Activated CD4-positive, alpha-beta T cell treated with anti-CD3 and anti-CD28 coated beads for 48 hours (primary cell): ENCODE results near the gene PLB1.
A peak's percentile ranks its signal among the peaks of the same experiment; 100 is the strongest.

ENCODE experiments used
- DNase-seq: peaks from one replicate; pipeline ENCODE4 v3.0.0-alpha.2; 2020

The PLB1 gene, protein sequence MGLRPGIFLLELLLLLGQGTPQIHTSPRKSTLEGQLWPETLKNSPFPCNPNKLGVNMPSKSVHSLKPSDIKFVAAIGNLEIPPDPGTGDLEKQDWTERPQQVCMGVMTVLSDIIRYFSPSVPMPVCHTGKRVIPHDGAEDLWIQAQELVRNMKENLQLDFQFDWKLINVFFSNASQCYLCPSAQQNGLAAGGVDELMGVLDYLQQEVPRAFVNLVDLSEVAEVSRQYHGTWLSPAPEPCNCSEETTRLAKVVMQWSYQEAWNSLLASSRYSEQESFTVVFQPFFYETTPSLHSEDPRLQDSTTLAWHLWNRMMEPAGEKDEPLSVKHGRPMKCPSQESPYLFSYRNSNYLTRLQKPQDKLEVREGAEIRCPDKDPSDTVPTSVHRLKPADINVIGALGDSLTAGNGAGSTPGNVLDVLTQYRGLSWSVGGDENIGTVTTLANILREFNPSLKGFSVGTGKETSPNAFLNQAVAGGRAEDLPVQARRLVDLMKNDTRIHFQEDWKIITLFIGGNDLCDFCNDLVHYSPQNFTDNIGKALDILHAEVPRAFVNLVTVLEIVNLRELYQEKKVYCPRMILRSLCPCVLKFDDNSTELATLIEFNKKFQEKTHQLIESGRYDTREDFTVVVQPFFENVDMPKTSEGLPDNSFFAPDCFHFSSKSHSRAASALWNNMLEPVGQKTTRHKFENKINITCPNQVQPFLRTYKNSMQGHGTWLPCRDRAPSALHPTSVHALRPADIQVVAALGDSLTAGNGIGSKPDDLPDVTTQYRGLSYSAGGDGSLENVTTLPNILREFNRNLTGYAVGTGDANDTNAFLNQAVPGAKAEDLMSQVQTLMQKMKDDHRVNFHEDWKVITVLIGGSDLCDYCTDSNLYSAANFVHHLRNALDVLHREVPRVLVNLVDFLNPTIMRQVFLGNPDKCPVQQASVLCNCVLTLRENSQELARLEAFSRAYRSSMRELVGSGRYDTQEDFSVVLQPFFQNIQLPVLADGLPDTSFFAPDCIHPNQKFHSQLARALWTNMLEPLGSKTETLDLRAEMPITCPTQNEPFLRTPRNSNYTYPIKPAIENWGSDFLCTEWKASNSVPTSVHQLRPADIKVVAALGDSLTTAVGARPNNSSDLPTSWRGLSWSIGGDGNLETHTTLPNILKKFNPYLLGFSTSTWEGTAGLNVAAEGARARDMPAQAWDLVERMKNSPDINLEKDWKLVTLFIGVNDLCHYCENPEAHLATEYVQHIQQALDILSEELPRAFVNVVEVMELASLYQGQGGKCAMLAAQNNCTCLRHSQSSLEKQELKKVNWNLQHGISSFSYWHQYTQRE (N-terminal part only)

DNA sequence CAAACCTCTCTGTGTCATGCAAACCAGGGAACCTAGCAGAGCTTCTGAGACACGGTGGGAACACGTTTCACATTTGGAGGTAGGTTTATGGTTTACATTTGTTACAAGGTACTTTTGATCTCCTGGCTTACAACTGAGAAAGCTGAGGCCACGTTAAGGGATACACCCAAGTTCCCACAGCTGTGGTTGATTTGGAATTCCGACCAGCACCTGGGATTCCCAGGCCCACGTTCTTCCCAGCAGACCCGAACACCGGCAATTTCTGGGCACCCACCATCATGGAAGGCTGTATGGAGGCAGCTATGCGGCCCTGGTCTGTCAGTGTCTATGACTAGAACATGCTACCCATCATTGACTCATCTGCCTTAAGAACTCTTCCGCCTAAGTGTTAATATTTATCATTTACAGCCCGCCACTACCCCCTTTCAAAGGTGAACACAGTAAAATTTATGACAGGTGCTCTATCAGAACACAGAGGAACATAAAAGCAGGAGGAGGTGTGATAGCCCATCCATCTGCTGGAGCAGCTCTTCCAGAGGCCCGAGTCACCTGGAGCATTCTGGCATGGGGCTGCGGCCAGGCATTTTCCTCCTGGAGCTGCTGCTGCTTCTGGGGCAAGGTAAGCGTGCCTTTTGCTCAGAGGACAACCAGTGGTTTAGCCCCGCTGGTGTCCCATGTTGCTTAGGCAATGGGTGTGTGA lies at the start of gene PLB1:
PLB1 (plus strand) TSS at position 510 of the 700 bp plus-strand sequence; CDS start at position 565, 55 bp downstream.
- no peak for DNase-seq

DNA sequence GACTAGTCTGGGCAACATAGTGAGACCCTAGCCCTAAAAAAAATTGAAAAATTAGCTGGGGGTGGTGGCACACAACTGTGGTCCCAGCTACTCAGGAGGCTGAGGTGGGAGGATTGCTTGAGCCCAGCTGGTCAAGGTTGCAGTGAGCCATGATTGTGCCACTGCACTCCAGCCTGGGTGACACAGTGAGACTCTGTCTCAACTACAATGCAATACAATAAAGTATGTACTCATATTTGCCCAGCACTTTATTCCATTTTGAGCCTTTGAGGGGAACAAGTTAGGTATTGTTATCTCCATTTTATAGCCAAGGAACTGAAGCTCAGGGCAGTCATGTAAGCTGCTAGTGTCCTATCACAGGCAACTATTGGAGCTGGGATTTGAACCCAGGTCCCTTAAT lies 49.3 kb upstream of the PLB1 start:
- DNase-seq, result no peak

DNA sequence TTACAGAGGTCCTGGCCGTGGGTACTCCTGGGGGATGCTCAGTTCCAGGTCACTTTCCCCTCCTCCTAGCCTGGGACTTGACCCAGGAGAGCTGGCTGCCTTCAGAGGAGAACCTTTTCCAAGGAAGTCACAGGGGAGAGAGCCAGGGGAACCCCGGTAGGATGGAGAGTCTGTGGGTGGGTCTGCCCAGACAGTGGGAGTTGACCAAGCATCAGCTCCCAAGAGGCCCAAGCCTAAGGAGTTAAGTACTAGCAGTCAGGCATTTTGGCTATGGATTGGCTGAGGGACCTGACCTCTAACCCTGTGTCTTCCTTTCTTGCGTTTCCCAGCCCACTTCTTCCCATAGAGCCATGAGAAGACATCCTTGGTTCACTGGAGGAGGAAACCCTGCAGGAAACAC lies 48.8 kb upstream of the PLB1 start:
- DNase-seq, result no peak

DNA sequence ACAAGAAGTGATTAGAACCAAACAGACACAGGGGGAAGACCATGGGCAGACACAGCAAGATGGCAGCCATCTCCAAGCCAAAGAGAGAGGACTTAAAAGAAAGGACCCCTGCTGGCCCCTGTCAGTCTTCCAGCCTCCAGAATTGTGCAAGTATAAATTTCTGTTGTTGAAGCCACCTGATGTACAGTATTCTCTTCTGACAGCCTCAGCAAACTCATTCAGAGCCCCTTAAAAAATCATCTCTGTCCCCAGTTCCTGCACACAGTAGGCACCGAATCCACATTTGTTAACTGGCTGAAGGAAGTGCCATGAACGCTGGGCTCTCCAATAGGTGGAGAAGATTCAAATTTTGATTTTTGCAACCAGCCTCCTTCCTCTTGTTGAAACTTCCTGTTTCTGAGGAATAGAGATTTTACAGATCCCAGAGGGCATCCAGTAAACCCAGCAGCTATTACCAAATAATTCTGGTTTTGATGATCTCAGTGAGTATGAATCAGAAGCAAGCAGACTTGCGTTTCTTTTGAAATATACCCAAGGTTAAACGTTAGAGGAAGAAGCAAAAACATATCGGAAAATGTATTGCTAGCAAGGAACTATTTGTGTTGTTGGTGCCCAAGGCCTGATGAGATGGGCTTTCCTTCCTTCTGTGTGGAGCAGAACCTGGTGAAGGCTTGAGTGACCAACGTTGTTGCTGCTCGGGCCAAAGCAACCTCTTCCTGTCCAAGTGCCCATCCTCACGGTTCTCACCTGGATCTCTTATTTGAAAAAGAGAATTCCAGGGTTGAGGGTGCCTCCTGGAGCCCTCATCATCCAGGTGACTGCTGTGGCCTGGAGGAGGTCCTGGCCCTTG lies 47.7 kb upstream of the PLB1 start:
- peak; percentile 34 for DNase-seq

DNA sequence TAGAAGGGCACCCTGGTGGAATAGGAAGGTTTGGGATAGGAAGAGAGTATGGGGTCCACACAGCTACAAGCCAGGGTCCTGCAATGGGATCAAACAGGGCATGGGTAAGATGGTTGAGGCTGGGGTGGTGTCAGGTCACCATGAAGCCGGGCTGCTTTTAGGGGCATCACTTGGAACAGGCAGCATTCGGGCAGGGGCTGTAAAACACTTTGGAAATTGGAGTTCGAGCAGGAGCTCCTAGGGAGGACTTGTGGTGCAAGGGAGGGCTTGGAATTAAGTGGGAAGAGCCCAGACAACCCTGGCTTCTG lies 47.1 kb upstream of the PLB1 start:
- DNase-seq, result no peak

DNA sequence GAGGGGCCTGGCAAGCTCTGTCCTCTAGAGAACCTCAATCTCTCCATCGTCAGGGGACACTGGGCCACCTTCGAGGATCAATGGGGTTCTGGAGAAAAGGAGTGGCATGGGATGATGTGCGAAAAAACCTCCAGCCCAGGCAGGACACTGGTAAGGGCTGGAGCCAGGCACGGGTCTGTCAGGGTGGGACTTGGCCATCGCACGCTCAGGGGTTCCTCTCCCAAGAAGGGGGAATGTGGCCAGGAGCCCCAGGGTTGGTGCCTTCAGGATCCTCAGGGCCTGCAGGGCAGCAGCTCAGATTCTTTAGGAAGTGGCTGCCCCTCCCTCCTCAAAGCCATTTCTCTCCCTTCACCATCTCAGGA lies 46.8 kb upstream of the PLB1 start:
- DNase-seq, result no peak

DNA sequence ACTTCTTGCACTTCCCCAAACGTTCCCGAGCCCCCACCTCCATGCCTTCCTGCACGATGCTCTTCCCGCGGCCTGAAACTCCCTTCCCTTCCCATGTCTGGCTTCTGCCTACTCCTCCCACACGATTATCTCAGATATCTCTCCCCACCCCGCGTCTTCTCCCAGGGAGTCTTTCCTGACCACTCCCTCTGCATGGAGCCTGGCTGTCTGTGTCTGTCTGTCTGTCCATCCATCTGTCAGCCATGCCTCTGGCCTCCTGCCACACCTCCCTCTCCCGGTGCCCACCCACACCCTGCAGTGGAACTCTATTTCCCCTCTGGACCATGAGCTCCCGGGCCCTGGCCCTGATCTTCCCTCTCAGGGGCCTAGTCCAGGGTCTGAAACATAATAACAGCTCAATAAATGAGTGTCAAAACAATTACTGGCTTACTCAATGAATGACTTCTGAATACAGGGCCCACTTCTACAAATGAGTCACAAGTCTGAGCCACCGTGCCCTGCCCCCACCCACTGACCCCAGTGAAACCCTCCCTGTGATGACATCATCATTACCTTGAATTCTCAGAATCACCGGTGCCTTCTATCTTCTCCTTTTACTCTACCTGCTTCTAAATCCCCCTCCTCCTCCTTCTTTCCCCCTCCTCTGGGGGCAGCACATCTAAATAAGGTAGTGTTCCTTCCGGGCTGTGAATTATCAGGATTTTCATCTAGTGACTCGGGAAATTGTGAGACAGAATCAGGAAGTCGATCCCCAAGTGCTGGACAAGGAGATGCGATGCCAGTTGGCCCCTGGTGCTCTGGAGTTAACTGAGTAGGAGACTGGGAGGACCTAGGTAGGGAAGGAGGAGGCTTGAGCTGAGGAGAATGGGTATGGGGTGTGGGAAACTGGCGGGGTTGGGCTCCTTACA lies 46.1 kb upstream of the PLB1 start:
- peak; percentile 94 for DNase-seq

DNA sequence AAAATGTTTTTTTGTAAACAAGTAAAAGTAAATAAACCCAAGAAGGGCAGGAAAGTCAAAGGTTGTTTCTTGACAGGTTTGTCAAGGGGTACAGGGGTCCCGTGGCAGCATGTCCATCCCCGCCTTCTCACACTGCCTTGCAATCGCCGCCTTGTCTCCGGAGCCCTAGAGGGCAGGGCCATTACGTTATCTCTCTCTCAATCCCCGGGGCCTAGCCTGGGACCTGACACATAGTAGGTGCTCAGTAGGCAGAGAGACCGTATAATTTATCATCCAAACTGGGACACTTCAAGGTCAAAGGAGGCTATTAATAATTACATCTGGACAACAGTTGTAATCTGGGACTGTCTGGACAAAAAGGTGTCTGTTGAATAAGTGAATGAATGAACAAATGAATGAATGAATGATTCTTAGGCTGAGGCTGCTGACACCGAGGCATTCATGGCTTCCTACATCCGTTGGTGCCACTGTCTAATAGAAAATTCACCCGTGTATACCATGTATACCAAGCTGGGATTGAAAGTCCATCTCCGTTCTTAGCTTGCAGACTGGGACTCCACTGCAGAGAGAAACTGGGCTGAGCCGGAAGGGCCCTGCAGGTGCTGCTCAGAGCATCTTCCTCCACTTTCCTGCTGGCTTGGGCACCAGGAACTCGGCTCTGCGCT lies 44.8 kb upstream of the PLB1 start:
- DNase-seq, result no peak

DNA sequence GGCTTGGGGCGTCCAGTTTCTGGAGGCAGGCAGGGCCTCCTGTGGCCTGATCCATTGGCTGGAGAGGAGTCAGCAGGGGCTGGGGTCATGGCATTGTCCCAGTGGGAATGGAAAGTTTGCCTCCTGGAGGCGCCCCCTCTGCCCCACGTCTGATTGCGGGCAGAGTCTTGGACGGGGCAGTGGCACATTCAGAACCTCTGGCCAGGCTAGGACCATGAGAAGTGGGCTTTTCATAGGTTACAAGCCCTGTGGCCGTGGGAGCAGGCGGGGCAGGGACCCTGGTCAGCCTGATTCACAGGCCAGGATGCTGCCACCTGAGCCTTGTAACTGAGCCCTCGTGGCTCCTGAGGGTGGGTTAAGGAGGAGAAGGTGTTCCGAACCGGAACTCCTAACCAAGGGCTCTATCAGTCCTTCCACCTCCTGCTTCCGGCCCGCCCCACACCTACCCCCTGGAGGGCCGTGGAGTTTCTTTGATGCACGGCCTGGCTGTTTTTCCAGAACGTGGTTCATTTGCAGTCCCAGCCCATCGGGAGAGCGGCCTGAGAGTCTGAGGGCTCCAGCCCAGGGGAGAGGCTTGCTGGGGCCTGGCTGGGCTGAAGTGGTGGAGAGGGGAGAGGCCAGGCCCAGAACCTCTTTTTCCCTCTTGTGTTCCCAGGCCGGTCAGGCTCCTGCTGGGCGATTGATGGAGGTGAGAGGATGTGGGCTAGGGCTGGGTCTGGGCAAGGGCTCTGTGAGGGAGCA lies 43.9 kb upstream of the PLB1 start:
- no peak for DNase-seq

DNA sequence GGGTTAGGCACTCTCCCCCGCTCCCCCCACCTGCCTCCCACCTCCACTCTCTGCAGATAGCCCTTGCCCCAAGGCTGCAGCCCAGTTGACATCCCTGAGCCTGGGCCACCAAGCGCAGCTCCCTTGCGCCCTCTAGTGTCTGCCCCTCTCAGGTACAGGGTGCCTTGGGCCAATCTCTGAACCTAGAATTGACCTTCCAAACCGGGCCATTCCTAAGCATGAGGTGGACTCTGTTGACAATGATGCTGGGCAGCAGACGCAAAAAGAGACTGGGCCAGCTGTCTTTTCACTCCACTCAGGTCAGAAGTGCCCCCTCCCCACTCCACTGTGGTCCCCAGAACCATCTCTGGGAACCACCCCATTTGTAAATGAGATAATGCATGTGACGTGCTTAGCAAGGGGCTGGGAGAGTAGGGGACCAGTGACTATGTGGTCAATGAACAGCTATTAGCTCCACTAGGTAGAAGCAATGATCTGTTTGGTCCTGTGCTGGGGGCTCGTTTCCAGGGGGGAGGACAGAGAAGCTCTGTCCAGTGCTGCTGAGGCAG lies 43.3 kb upstream of the PLB1 start:
- peak; percentile 90 for DNase-seq

DNA sequence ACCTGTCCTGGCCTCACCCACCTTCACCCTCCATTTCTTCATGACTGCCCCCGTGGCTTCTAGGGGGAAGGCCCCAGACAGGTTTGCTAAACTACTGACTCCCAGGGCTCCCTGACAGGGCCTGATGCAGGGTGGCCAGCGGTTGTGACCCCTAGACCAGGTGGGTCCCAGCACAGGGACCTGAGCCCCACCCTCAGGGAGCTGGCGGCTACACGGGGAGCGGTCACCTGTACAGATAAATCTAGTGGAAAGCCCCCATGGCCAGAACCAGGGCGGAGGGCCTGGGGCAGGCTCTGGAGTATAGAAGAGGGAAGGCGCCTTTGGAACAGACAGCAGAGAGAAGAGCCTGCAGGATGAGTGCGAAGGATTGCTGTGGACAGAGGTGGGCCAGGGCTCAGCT lies 42.5 kb upstream of the PLB1 start:
- no peak for DNase-seq

DNA sequence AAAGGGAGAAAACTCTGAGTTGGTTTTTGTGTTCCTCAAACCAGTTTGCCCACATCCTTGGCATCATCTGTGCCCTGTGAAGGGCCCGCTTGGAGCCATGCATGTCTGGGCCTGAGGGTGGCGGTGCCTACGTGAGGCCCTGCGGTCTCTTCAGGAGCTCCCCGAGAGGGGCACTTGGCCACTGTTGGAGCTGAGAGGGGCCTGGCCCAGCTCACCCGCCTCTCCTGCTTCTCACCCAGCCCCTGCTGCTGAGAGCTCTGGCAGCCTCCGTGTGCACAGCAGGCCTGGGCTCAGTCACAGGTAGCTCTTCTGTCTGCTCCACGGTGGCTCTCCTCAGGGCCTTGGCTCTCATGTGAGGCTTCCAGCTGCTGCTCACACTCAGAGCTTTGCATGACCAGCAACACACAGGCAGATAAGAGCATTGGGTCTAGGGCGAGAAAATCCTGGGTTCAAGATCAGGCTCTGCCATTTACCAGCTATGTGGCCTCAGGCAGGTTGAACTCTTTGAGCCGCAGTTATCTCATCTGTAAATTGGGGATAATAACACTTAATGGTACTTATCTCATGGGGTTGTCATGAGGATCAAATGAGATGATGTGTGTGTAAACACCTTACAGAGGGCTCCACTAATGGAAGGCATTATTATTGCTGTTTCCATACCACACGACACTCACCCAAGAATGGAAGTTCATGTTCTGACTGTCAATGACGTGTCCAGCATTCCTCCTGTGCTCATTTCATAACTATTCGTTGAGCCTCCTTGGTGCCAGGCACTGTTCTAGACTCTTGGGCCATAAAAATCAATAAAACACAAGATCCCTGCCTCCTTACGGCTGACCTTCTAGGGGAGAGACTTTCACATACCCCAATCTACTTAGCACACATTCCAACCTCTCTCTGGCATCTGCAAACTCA lies 41.6 kb upstream of the PLB1 start:
- no peak for DNase-seq

DNA sequence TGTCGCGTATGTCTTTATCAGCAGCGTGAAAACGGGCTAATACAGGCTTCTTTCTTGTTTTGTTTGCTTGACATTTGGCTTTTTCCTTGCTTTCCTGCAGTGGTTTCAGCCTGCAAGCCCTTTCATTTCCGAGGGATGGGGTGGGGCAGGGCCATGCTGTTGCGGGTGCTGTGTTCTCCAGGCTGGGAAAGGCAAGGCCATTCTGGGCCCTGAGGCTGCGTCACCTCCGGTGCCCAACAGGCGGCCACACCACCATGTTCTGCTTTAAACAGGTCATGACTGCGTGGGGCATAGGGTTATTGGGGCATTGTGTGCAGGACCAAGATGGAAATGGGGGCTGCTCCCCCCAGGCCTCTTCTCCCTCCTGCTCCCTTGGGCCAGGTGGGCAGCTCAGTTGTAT lies 38.6 kb upstream of the PLB1 start:
- no peak for DNase-seq

DNA sequence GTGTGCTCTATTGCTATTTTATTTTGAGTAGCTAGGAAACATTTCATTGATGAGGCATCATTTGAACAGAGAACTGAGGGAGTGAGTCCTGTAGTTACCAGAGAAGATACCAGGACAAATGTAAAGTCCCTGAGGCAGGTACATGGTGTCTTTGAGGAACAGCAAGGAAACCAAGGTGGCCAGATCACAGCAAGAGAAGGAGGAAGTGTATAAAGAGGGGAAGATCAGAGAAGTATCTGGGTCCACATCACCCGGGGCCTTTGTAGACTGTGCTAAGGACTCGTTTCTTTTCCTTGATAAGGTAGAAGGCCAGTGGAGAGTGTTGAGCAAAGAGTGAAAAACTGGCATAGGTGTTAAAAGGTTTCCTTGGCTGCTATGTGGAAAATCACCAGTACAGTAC lies 34.8 kb upstream of the PLB1 start:
- DNase-seq, result no peak

DNA sequence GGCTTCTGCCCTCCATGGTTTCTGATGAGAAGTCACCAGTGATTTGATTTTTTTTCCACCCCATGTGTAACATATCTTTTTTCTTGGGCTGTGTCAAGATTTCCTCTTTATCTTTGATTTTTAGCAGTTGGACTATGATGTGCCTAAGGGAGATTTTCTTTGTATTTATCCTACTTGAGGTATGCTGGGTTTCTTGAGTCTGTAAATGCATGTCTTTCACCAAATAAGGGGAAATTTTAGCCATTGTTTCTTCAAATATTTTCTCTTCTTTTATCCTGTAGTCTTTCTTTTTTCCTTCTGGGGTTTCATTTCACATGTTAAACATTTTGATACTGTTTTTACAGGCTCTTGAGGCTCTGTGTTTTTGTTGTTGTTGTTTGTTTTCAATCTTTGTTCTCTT lies 33.7 kb upstream of the PLB1 start:
- no peak for DNase-seq

DNA sequence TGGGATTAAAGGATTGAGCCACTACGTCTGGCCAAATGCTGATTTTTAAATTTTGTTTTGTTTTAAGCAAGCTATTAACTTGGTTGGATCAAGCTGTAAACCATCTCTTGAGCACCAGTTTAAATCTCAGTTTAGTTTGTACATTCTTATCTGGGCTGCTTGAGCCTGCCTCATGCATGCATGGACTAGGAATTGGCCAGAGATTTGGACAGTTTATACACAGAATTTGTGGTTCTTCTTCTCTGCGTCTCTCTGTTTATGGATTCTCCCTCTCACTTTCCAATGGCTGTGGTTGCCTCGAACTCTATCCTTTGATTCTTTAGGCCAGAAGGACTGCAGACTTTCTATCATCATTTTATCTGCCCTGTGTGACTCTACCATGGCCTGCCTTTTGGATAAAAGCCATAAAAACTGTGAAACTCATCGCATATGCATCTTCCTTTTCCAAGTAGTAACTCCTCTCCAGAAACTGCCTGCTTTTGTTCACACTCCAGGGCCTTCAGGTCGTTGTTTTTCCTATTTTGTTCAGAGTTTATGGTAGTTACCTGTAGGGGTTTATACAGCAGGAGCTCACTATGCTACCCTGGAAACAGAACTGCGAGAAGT lies 32.5 kb upstream of the PLB1 start:
- no peak for DNase-seq

DNA sequence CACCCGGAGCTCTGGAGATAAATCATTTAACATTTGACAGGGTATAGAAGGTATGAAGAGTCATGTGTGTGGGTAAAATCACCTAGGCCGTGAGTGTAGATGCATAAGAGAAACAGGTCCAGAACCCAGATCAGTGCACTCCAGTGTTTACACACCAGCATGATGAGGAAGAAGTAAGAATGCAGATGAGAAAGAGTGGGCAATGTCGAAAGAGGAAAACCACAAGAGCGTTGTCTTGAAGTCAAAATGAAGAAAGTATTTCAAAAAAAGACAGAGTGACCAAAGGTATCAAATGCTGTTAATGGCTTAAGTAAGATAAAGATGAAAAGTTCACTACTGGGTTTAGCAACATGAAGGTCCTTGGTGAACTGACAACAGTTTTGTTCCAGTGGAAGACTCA lies 32.0 kb upstream of the PLB1 start:
- no peak for DNase-seq
